GM18505 (cell line): Measurements from ENCODE around the gene CRYGC.

ENCODE experiments used
- ATAC-seq: cut with Tn5 transposase; IDR thresholded peaks from one replicate; pipeline ENCODE4 v1.9.1; 2021; ENCODE audit not compliant: unreplicated experiment
- POLR2A ChIP-seq: IDR thresholded peaks from 4 replicates; pipeline ENCODE4 v1.6.1; 2011; ENCODE audit warnings: borderline replicate concordance; ENCODE audit not compliant: insufficient read depth, insufficient read length; ENCODE audit errors: extremely low read depth

CRYGC gene

DNA sequence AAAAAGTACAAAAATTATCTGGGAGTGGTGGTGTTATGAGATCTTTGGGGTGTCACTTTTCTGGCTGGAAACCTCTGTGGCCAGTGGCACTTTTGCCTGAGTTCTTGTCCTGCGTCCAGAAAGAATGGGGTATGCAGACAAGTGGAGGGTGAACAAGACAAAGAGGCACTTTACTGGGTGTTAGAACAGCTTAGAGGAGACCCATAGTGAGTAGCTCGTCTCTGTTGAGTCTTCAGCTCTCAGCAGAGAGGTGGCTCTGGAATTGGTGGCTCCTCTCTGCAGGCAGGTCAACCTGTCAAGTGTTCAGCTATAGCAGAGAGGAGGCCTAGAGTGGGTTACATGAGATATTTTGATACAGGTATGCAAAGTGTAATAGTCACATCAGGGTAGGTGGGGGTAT lies 31.4 kb downstream of the CRYGC start:
- TF ChIP-seq POLR2A = no peak
- no peak for ATAC-seq

- ATAC-seq = no peak
- TF ChIP-seq POLR2A = no peak
These were observed 31.8 kb downstream of the CRYGC start for GRCh38 chr2:208097801-208098200.

DNA sequence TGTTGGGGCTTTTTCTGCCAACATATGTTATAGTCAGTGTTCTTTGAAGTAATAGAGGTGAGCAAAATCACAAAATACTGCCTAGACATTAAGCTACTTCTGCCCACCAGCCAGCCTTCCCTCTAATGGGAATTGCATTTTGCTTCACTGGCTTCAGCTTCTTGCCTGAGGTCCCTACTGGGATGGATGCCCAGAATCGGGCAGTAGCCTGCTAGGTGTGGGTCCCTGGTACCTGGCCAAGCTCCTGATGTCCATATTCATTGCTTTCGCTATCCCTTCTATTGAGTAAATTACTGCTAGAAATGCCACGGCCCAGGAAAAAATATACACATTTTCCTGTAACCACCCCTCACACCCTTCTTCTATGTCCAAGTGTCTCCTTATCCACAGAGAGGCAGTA lies 32.3 kb downstream of the CRYGC start:
- ATAC-seq = no peak
- no peak for TF ChIP-seq POLR2A

DNA sequence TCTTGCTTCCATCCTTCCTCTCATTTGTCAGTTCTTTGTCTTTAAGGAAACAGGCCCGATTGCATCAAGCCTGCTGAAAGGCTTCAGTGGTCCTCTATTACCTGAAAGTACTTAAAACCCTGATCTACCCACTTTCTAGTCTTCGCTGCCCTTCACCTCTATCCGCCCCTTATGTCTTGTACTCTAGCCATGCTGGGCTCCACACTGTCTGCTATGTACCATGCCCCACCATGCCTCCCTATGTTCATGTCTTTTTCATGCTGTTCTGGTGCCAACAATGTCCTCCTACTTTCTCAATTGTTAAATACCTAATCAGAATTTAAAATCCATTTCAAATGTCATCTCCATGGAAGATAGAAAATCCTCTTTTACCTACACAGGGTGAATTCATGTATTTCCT lies 33.5 kb downstream of the CRYGC start:
- ATAC-seq = no peak
- no peak for TF ChIP-seq POLR2A

DNA sequence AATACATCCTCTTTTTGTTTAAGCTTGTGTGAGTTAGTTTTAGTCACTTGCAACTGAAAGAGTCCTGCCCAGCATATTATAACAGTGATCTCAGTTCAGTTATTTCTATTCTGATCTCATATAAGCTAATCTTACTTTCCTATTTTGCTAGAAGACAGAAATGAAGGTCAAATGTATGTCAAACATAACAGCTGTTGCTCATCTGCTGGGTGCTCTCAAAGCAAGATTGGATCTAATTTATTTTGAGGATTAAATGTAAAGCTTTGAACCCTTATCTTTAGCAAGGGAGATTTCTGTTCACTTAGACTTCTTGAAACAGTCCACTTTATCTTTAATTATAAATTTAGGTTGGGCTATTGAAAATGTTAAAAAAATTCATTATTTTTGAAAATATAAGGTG lies 36.5 kb downstream of the CRYGC start:
- ATAC-seq = no peak
- no peak for TF ChIP-seq POLR2A

- no peak for ATAC-seq
- TF ChIP-seq POLR2A = no peak
These were observed 37.4 kb downstream of the CRYGC start for GRCh38 chr2:208092093-208092832.

DNA sequence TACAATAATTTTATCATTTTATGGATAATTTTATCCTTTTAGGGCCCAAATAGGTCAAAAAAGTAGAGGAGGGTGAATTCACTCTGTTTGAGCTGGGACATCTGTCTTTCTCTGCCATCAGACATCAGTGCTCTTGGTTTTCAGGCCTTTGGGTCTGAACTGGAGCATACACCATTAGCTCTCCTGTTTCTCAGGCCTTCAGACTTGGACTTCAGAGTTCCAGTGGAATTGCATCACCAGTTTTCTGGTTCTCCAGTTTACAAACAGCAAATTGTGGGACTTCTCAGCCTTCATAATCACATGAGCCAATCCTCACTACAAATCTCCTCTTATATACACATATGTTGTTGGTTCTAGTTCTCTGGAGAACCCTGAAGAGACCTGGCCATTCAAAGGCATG lies 39.2 kb downstream of the CRYGC start:
- no peak for TF ChIP-seq POLR2A
- no peak for ATAC-seq

GRCh38 chr2:208086029-208086428 lies 43.6 kb downstream of the CRYGC start:
- no peak for TF ChIP-seq POLR2A
- no peak for ATAC-seq

GRCh38 chr2:208083807-208084206 lies 45.8 kb downstream of the CRYGC start:
- no peak for TF ChIP-seq POLR2A
- ATAC-seq = no peak
